GM18505 (cell line): ENCODE measurements around the gene VPS41.

Experiments used
- ATAC-seq: cut with Tn5 transposase; IDR thresholded peaks from one replicate; pipeline ENCODE4 v1.9.1; 2021; ENCODE audit not compliant: unreplicated experiment
- POLR2A ChIP-seq: IDR thresholded peaks from 4 replicates; pipeline ENCODE4 v1.6.1; 2011; ENCODE audit warnings: borderline replicate concordance; ENCODE audit not compliant: insufficient read depth, insufficient read length; ENCODE audit errors: extremely low read depth

VPS41 gene

GRCh38 chr7:38846280-38846679, 62.7 kb downstream of the VPS41 start:
- ATAC-seq = no peak
- TF ChIP-seq POLR2A = no peak

GRCh38 chr7:38844952-38845563, 63.9 kb downstream of the VPS41 start:
- no peak for ATAC-seq
- no peak for TF ChIP-seq POLR2A

- no peak for TF ChIP-seq POLR2A
- no peak for ATAC-seq
Measured at GRCh38 chr7:38842746-38843145, 66.2 kb downstream of the VPS41 start.

GRCh38 chr7:38840736-38841460, 68.1 kb downstream of the VPS41 start:
- TF ChIP-seq POLR2A = no peak
- ATAC-seq = no peak

GRCh38 chr7:38839851-38840250, 69.1 kb downstream of the VPS41 start:
- no peak for ATAC-seq
- no peak for TF ChIP-seq POLR2A

GRCh38 chr7:38838725-38839385, 70.1 kb downstream of the VPS41 start:
- no peak for ATAC-seq
- TF ChIP-seq POLR2A = no peak

- no peak for ATAC-seq
Measured at GRCh38 chr7:38834357-38834756, 74.6 kb downstream of the VPS41 start.

GRCh38 chr7:38833329-38833728, 75.7 kb downstream of the VPS41 start:
- TF ChIP-seq POLR2A = no peak
- no peak for ATAC-seq

More at GRCh38 chr7:38834357-38834756, 74.6 kb downstream of the VPS41 start:
- no peak for TF ChIP-seq POLR2A

GRCh38 chr7:38831259-38831996, 77.6 kb downstream of the VPS41 start:
- no peak for ATAC-seq
- no peak for TF ChIP-seq POLR2A

GRCh38 chr7:38830826-38831225, 78.2 kb downstream of the VPS41 start:
- ATAC-seq = no peak
- no peak for TF ChIP-seq POLR2A

GRCh38 chr7:38829488-38830165, 79.4 kb downstream of the VPS41 start:
- no peak for TF ChIP-seq POLR2A
- ATAC-seq = no peak

GRCh38 chr7:38828026-38828425, 81.0 kb downstream of the VPS41 start:
- TF ChIP-seq POLR2A = no peak
- ATAC-seq = no peak
